Thyroid gland (tissue), 4 donors: ENCODE data around the gene RAMAC. TPM values are rescaled to one million over a fixed set of nuclear protein-coding genes. Genes with fewer than 3 reads are reported as not detected.

ENCODE experiments used
- DNase-seq, 2 donors: peaks; one replicate each; pipeline ENCODE4 v3.0.0-alpha.2; 2019
- H3K27ac ChIP-seq, 3 donors: fragments of 200-600 bp; sonication (generic); 1 replicate in 2 of 3; 2 replicates in 1 of 3; pipeline ENCODE4 v1.5.1; 2016 to 2019; ENCODE audit warnings: mild to moderate bottlenecking in 1 of 3, moderate library complexity in 1 of 3
- H3K27me3 ChIP-seq: fragments of 200-600 bp; sonication (generic); one replicate; pipeline ENCODE4 v1.5.1; 2019
- H3K36me3 ChIP-seq, 2 donors: fragments of 200-600 bp; sonication (generic); one replicate each; pipeline ENCODE4 v1.5.1; 2016 to 2019
- H3K4me1 ChIP-seq, 2 donors: fragments of 200-600 bp; sonication (generic); one replicate each; pipeline ENCODE4 v1.5.1; 2017 to 2019
- H3K4me3 ChIP-seq, 3 donors: fragments of 200-600 bp; sonication (generic); replicated peaks in 1 of 3; 1 replicate in 2 of 3; 2 replicates in 1 of 3; pipeline ENCODE4 v1.5.1; 2016; ENCODE audit warnings: mild to moderate bottlenecking in 1 of 3
- H3K9me3 ChIP-seq: fragments of 200-600 bp; sonication (generic); one replicate; pipeline ENCODE4 v1.5.1; 2017
- CTCF ChIP-seq, 6 experiments: fragments of 200-600 bp in 3 of 6; fragments of 450-650 bp in 3 of 6; sonication (generic) in 3 of 6; IDR thresholded peaks; one replicate each; pipeline ENCODE4 v1.5.1; 2016 to 2019; ENCODE audit warnings: antibody characterized with exemption in 6 of 6, mild to moderate bottlenecking in 2 of 6, inconsistent platforms in 1 of 6, moderate library complexity in 1 of 6
- POLR2A ChIP-seq, 2 donors: fragments of 450-650 bp; IDR thresholded peaks; one replicate each; pipeline ENCODE4 v1.6.1; 2017; ENCODE audit warnings: antibody characterized with exemption in 2 of 2, mild to moderate bottlenecking in 2 of 2, moderate library complexity in 1 of 2
- WGBS, 2 donors: methylation state at CpG; one replicate each; pipeline ENCODE4 v1.1.5; 2017; 5-methylcytosine and 5-hydroxymethylcytosine counted together
- intact Hi-C: fragments of 100-400 bp; cut with DNase I; formaldehyde crosslinking; loops from one replicate; pipeline ENCODE4 v1.15.1; 2023
- total RNA-seq, 4 donors: library from RNA; depleted of rRNA; stranded (reverse); fragments of >200 nt; gene quantifications; one replicate each; pipeline ENCODE4 v1.2.3, GENCODE V29; 2016

The RAMAC gene
- total RNA-seq, 4 donors from 2014 or later: 18.7 to 24.0 (median 22.0) TPM

- 85 to 89% methylated on average over 4 of the region's 4 CpGs for WGBS, 2 donors
- H3K4me3 ChIP-seq: no peak overlapping the region
- intact Hi-C loops: no loop called here
- H3K27me3 ChIP-seq: no peaks in the 10 kb centered on the region
- H3K36me3 ChIP-seq: no peaks in the 10 kb centered on the region
- no peak for TF ChIP-seq CTCF (IDR thresholded peaks at IDR 0.05)
- TF ChIP-seq POLR2A (IDR thresholded peaks at IDR 0.05): no peak
- DNase-seq: no peak
- no peaks in the 10 kb centered on the region for H3K4me1 ChIP-seq
- H3K27ac ChIP-seq: no peak overlapping the region
- no peaks in the 10 kb centered on the region for H3K9me3 ChIP-seq
These were observed 19.3 kb upstream of the RAMAC start for GRCh38 chr15:82966671-82967071.

GRCh38 chr15:82968066-82968465 is 17.9 kb upstream of the RAMAC start:
- TF ChIP-seq POLR2A (IDR thresholded peaks at IDR 0.05): no peak
- TF ChIP-seq CTCF (IDR thresholded peaks at IDR 0.05): no peak
- Histone ChIP-seq H3K4me3 (no peak overlapping the region), H3K36me3 (no peaks in the 10 kb centered on the region), H3K27ac (no peak overlapping the region), H3K4me1 (no peaks in the 10 kb centered on the region), H3K9me3 (no peaks in the 10 kb centered on the region), H3K27me3 (no peaks in the 10 kb centered on the region)
- intact Hi-C loops: no loop called here
- 88 to 89% methylated on average over 4 of the region's 4 CpGs for WGBS, 2 donors
- no peak for DNase-seq

GRCh38 chr15:82969353-82969752 is 16.7 kb upstream of the RAMAC start:
- H3K4me1 ChIP-seq: no peaks in the 10 kb centered on the region
- H3K36me3 ChIP-seq: no peaks in the 10 kb centered on the region
- intact Hi-C loops: no loop called here
- H3K27me3 ChIP-seq: no peaks in the 10 kb centered on the region
- H3K27ac ChIP-seq: no peak overlapping the region
- TF ChIP-seq CTCF (IDR thresholded peaks at IDR 0.05) (no peak), POLR2A (IDR thresholded peaks at IDR 0.05) (no peak)
- H3K4me3 ChIP-seq: no peak overlapping the region
- DNase-seq: no peak
- no peaks in the 10 kb centered on the region for H3K9me3 ChIP-seq
- WGBS, 2 donors: 82 to 85% methylated on average over 7 of the region's 7 CpGs

- 47 to 52% methylated on average over 3 of the region's 3 CpGs for WGBS, 2 donors
- H3K9me3 ChIP-seq: no peaks in the 10 kb centered on the region
- no peaks in the 10 kb centered on the region for H3K27me3 ChIP-seq
- intact Hi-C loops: no loop called here
- H3K27ac ChIP-seq: no peak overlapping the region
- DNase-seq: no peak
- no peaks in the 10 kb centered on the region for H3K36me3 ChIP-seq
- TF ChIP-seq POLR2A (IDR thresholded peaks at IDR 0.05) (no peak), CTCF (IDR thresholded peaks at IDR 0.05) (no peak)
- no peak overlapping the region for H3K4me3 ChIP-seq
- H3K4me1 ChIP-seq: no peaks in the 10 kb centered on the region
These were observed 15.8 kb upstream of the RAMAC start for GRCh38 chr15:82970078-82970686.

GRCh38 chr15:82970696-82971095 is 15.3 kb upstream of the RAMAC start:
- H3K36me3 ChIP-seq: no peaks in the 10 kb centered on the region
- intact Hi-C loops: no loop called here
- no peak overlapping the region for H3K4me3 ChIP-seq
- TF ChIP-seq CTCF (IDR thresholded peaks at IDR 0.05): no peak
- TF ChIP-seq POLR2A (IDR thresholded peaks at IDR 0.05): no peak
- no peak for DNase-seq
- no peaks in the 10 kb centered on the region for H3K9me3 ChIP-seq
- no peaks in the 10 kb centered on the region for H3K27me3 ChIP-seq
- H3K4me1 ChIP-seq: no peaks in the 10 kb centered on the region
- no peak overlapping the region for H3K27ac ChIP-seq
- 67 to 100% methylated on average over 1 of the region's 1 CpG for WGBS, 2 donors
